MCF 10A (cell line): ENCODE measurements around the gene FTH1. TPM values are rescaled to one million over a fixed set of nuclear protein-coding genes. Genes with fewer than 3 reads are reported as not detected.
A peak's percentile ranks its signal among the peaks of the same experiment; 100 is the strongest.

ENCODE experiments used
- BruUV-seq: library from RNA; stranded (reverse); fragments of 400-500 nt; replicated peaks from 2 replicates; lab custom pipeline; 2021; lab: Mats Ljungman, UMichigan
- CTCF ChIA-PET: fragments of 300-600 bp; sonication (Branson Sonifier 250); formaldehyde crosslinking; extraction: SDS; loops from one replicate; lab custom pipeline; 2021; ENCODE audit warnings: antibody characterized with exemption, inconsistent platforms; lab: Yijun Ruan, JAX
- POLR2A ChIA-PET: fragments of 300-600, 350-650 bp; sonication (Branson Sonifier 250); formaldehyde crosslinking; extraction: SDS; loops from one replicate; lab custom pipeline; 2020; ENCODE audit warnings: antibody characterized with exemption, inconsistent platforms; lab: Yijun Ruan, JAX
- DNase-seq: peaks from one replicate; pipeline ENCODE4 v3.0.0-alpha.2; 2018; ENCODE audit not compliant: unreplicated experiment
- H3K27ac Mint-ChIP-seq: one replicate; pipeline ENCODE4 v1.8.0; 2022; ENCODE audit warnings: mild to moderate bottlenecking, low read depth, mixed read lengths; ENCODE audit not compliant: unreplicated experiment
- H3K27me3 Mint-ChIP-seq: one replicate; pipeline ENCODE4 v1.8.0; 2022; ENCODE audit warnings: mixed read lengths; ENCODE audit not compliant: insufficient read depth, unreplicated experiment
- H3K36me3 Mint-ChIP-seq: one replicate; pipeline ENCODE4 v1.8.0; 2022; ENCODE audit warnings: mild to moderate bottlenecking, moderate library complexity, mixed read lengths; ENCODE audit not compliant: insufficient read depth, unreplicated experiment
- H3K4me1 Mint-ChIP-seq: one replicate; pipeline ENCODE4 v1.8.0; 2022; ENCODE audit warnings: mixed read lengths; ENCODE audit not compliant: insufficient read depth, unreplicated experiment
- H3K4me3 Mint-ChIP-seq: one replicate; pipeline ENCODE4 v1.8.0; 2022; ENCODE audit warnings: mild to moderate bottlenecking, moderate library complexity, mixed read lengths; ENCODE audit not compliant: unreplicated experiment
- H3K9me3 Mint-ChIP-seq: one replicate; pipeline ENCODE4 v1.8.0; 2022; ENCODE audit warnings: mixed read lengths; ENCODE audit not compliant: unreplicated experiment
- CTCF ChIP-seq: fragments of 200-600 bp; IDR thresholded peaks from one replicate; pipeline ENCODE4 v1.8.0; 2022; ENCODE audit warnings: antibody characterized with exemption, mild to moderate bottlenecking; ENCODE audit not compliant: unreplicated experiment
- intact Hi-C: fragments of 100-400 bp; cut with micrococcal nuclease; formaldehyde crosslinking; loops from 2 replicates; pipeline ENCODE4 v1.14.1; 2022
- total RNA-seq: library from RNA; stranded (reverse); gene quantifications from 2 replicates; pipeline ENCODE4 v1.2.3, GENCODE V29; 2022

Gene FTH1
- total RNA-seq, 1 experiment from 2014 or later = 8,367 TPM

GRCh38 chr11:61978703-61979661 is 11.5 kb upstream of the FTH1 start:
- peak overlapping the region; percentile 84 for H3K27ac Mint-ChIP-seq
- H3K27me3 Mint-ChIP-seq = no peaks in the 10 kb centered on the region
- no peak overlapping the region for H3K4me3 Mint-ChIP-seq
- peak; percentile 59 for DNase-seq
- BruUV-seq = no TSS peak
- POLR2A ChIA-PET = interaction anchor here (0.5 to 27.4 kb wide), 9 partner anchors 10 to 709 kb away, joined by 3 to 1703 read pairs (median 5); partner anchors contain the start of genes FTH1 and GANAB
- TF ChIP-seq CTCF = no peak
- CTCF ChIA-PET = interaction anchor here (0.6 to 1.7 kb wide), 6 partner anchors 10 to 242 kb away, joined by 3 to 5 read pairs (median 3); no protein-coding TSS in a partner anchor
- no peaks in the 10 kb centered on the region for H3K36me3 Mint-ChIP-seq
- H3K4me1 Mint-ChIP-seq = peaks cover 33% of the 10 kb centered on the region
- intact Hi-C loops = no loop called here
- H3K9me3 Mint-ChIP-seq = no peaks in the 10 kb centered on the region

- Mint-ChIP-seq H3K27ac (peak overlapping the region; percentile 96), H3K36me3 (peaks cover 1% of the 10 kb centered on the region), H3K4me1 (peaks cover 47% of the 10 kb centered on the region), H3K9me3 (no peaks in the 10 kb centered on the region), H3K4me3 (no peak overlapping the region), H3K27me3 (no peaks in the 10 kb centered on the region)
- intact Hi-C loops = no loop called here
- TF ChIP-seq CTCF = no peak
- no peak for DNase-seq
- ChIA-PET POLR2A (interaction anchor here (0.5 to 27.4 kb wide), 8 partner anchors 10 to 597 kb away, joined by 3 to 1703 read pairs (median 54); partner anchors contain the start of genes EEF1G and FTH1), CTCF (interaction anchor here (0.7 to 1.7 kb wide), 7 partner anchors 8 to 87 kb away, joined by 3 to 5 read pairs (median 3); no protein-coding TSS in a partner anchor)
- no TSS peak for BruUV-seq
Measured at GRCh38 chr11:61976813-61977475, 9.5 kb upstream of the FTH1 start.

GRCh38 chr11:61976420-61976800 is 9.0 kb upstream of the FTH1 start:
- Mint-ChIP-seq H3K4me1 (peaks cover 52% of the 10 kb centered on the region), H3K9me3 (no peaks in the 10 kb centered on the region), H3K27me3 (no peaks in the 10 kb centered on the region), H3K27ac (peak overlapping the region; percentile 96), H3K4me3 (no peak overlapping the region), H3K36me3 (peaks cover 7% of the 10 kb centered on the region)
- DNase-seq = no peak
- no TSS peak for BruUV-seq
- CTCF ChIA-PET = interaction anchor here (0.5 to 1.0 kb wide), 5 partner anchors 11 to 87 kb away, joined by 3 read pairs; no protein-coding TSS in a partner anchor
- POLR2A ChIA-PET = interaction anchor here (0.5 to 27.4 kb wide), 7 partner anchors 10 to 598 kb away, joined by 3 to 1703 read pairs (median 104); partner anchors contain the start of genes EEF1G and FTH1
- no peak for TF ChIP-seq CTCF
- intact Hi-C loops = no loop called here
